GF-D8 (cell line): ENCODE data around the gene LHX6.
A peak's percentile ranks its signal among the peaks of the same experiment; 100 is the strongest.

Experiments
- DNase-seq: peaks from one replicate; lab custom pipeline; 2025; lab: John Stamatoyannopoulos, UW

LHX6 gene

GRCh38 chr9:122190597-122191381, 38.0 kb downstream of the LHX6 start:
- DNase-seq: no peak

- DNase-seq: no peak
These were observed 40.4 kb downstream of the LHX6 start for GRCh38 chr9:122188369-122188768.

- DNase-seq: no peak
These were observed 41.8 kb downstream of the LHX6 start for GRCh38 chr9:122186777-122187470.

GRCh38 chr9:122186301-122186700, 42.5 kb downstream of the LHX6 start:
- no peak for DNase-seq

- DNase-seq: no peak
These were observed 44.2 kb downstream of the LHX6 start for GRCh38 chr9:122184551-122184950.

- no peak for DNase-seq
These were observed 45.3 kb downstream of the LHX6 start for GRCh38 chr9:122183501-122183900.

GRCh38 chr9:122180633-122181032, 48.1 kb downstream of the LHX6 start:
- DNase-seq: no peak

- DNase-seq: no peak
These were observed 49.1 kb downstream of the LHX6 start for GRCh38 chr9:122179690-122180074.

GRCh38 chr9:122179054-122179689, 49.6 kb downstream of the LHX6 start:
- no peak for DNase-seq

GRCh38 chr9:122176916-122177315, 51.8 kb downstream of the LHX6 start:
- DNase-seq: no peak

- no peak for DNase-seq
These were observed 55.1 kb downstream of the LHX6 start for GRCh38 chr9:122173670-122174069.

- no peak for DNase-seq
These were observed 56.6 kb downstream of the LHX6 start for GRCh38 chr9:122172131-122172530.

- no peak for DNase-seq
These were observed 60.4 kb downstream of the LHX6 start for GRCh38 chr9:122168356-122168755.

- no peak for DNase-seq
These were observed 64.5 kb downstream of the LHX6 start for GRCh38 chr9:122164286-122164685.

- DNase-seq: no peak
These were observed 66.3 kb downstream of the LHX6 start for GRCh38 chr9:122162415-122162814.

GRCh38 chr9:122159925-122160246, 68.9 kb downstream of the LHX6 start:
- no peak for DNase-seq

- peak; percentile 81 for DNase-seq
These were observed 69.5 kb downstream of the LHX6 start, which contains the start of the genes MORN5 and NDUFA8 for GRCh38 chr9:122159026-122159924. TSS of gene MORN5 (plus strand) at chr9:122159908. CDS start at chr9:122159973, 65 bp downstream. TSS of gene NDUFA8 (minus strand) at chr9:122159779. CDS start at chr9:122159677, 102 bp downstream.

- DNase-seq: no peak
These were observed 70.6 kb downstream of the LHX6 start for GRCh38 chr9:122158202-122158601.

- no peak for DNase-seq
These were observed 73.0 kb downstream of the LHX6 start for GRCh38 chr9:122155796-122156195.
